ENCODE measurements around the gene ENOX1.

Gene ENOX1

GRCh38 chr13:43776501-43777079, 10.2 kb downstream of the ENOX1 start:
- TF ChIP-seq, protein P1, sequence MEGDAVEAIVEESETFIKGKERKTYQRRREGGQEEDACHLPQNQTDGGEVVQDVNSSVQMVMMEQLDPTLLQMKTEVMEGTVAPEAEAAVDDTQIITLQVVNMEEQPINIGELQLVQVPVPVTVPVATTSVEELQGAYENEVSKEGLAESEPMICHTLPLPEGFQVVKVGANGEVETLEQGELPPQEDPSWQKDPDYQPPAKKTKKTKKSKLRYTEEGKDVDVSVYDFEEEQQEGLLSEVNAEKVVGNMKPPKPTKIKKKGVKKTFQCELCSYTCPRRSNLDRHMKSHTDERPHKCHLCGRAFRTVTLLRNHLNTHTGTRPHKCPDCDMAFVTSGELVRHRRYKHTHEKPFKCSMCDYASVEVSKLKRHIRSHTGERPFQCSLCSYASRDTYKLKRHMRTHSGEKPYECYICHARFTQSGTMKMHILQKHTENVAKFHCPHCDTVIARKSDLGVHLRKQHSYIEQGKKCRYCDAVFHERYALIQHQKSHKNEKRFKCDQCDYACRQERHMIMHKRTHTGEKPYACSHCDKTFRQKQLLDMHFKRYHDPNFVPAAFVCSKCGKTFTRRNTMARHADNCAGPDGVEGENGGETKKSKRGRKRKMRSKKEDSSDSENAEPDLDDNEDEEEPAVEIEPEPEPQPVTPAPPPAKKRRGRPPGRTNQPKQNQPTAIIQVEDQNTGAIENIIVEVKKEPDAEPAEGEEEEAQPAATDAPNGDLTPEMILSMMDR (IDR thresholded peaks at IDR 0.05; ENCODE audit: low read depth, low read length, missing control alignments) = no peak
- H3K4me3 ChIP-seq (ENCODE audit: low read depth, low read length) = no peak overlapping the region
- no peak for DNase-seq (ENCODE audit: low read depth)

DNA sequence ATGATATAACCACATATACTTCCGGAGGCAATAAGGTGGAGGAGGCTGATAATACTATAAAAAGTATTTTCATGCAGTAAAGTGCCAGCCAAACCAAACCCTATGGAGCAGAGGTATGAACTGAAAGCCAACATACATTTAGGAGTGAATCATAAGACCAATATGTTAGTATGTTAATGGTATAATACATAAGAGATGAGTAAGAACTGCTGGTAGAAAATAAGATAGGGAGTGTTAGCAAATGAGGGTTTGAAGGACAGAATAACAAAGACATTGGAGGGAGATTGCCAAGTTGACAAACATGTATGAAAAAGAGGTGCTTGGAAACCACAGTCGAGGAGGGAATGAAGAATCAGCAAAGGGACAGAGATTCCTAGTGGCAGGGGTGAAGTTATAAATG, 10.8 kb downstream of the ENOX1 start:
- DNase-seq (ENCODE audit: low read depth) = no peak
- no peak overlapping the region for H3K4me3 ChIP-seq (ENCODE audit: low read depth, low read length)
- TF ChIP-seq, protein P1 (IDR thresholded peaks at IDR 0.05; ENCODE audit: low read depth, low read length, missing control alignments) = no peak

GRCh38 chr13:43773602-43774001, 13.2 kb downstream of the ENOX1 start:
- TF ChIP-seq, protein P1 (IDR thresholded peaks at IDR 0.05; ENCODE audit: low read depth, low read length, missing control alignments) = no peak
- no peak overlapping the region for H3K4me3 ChIP-seq (ENCODE audit: low read depth, low read length)
- no peak for DNase-seq (ENCODE audit: low read depth)

- TF ChIP-seq, protein P1 (IDR thresholded peaks at IDR 0.05; ENCODE audit: low read depth, low read length, missing control alignments) = no peak
- DNase-seq (ENCODE audit: low read depth) = no peak
- no peak overlapping the region for H3K4me3 ChIP-seq (ENCODE audit: low read depth, low read length)
Measured at GRCh38 chr13:43770871-43771270, 15.9 kb downstream of the ENOX1 start.

DNA sequence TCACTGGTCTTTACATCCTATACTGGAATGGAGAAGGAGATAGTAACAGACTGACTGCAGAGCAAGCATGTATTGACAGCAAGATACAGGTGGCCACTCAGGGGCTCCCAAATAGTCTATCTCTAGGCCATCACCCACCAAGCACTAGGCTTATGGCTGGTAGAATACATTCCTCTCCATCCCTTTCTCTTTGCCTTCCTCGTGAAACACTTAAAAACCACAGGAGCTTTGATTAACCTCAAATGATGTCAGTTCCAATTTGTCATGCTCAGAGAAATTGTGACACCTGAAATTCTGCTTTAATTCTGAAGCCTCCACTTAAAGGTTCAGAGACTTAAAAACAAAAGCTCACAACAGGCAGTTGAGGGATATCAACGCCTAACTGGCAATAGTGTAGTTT, 17.2 kb downstream of the ENOX1 start:
- TF ChIP-seq, protein P1 (IDR thresholded peaks at IDR 0.05; ENCODE audit: low read depth, low read length, missing control alignments) = no peak
- DNase-seq (ENCODE audit: low read depth) = no peak
- H3K4me3 ChIP-seq (ENCODE audit: low read depth, low read length) = no peak overlapping the region

GRCh38 chr13:43767341-43767931, 19.3 kb downstream of the ENOX1 start:
- DNase-seq (ENCODE audit: low read depth) = no peak
- TF ChIP-seq, protein P1 (IDR thresholded peaks at IDR 0.05; ENCODE audit: low read depth, low read length, missing control alignments) = no peak
- H3K4me3 ChIP-seq (ENCODE audit: low read depth, low read length) = no peak overlapping the region

- no peak for DNase-seq (ENCODE audit: low read depth)
- TF ChIP-seq, protein P1 (IDR thresholded peaks at IDR 0.05; ENCODE audit: low read depth, low read length, missing control alignments) = no peak
Measured at GRCh38 chr13:43766725-43767124, 20.0 kb downstream of the ENOX1 start.

More at GRCh38 chr13:43766725-43767124, 20.0 kb downstream of the ENOX1 start:
- H3K4me3 ChIP-seq (ENCODE audit: low read depth, low read length) = no peak overlapping the region

All from GM12864 (cell line).